ENCODE data around the gene MXD3.
"Not testable (repeated sequence)": the region's sequence is repeated elsewhere in the genome, so short reads cannot be mapped to it uniquely, and the experiment has no call there.

Gene MXD3, protein sequence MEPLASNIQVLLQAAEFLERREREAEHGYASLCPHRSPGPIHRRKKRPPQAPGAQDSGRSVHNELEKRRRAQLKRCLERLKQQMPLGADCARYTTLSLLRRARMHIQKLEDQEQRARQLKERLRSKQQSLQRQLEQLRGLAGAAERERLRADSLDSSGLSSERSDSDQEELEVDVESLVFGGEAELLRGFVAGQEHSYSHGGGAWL

DNA sequence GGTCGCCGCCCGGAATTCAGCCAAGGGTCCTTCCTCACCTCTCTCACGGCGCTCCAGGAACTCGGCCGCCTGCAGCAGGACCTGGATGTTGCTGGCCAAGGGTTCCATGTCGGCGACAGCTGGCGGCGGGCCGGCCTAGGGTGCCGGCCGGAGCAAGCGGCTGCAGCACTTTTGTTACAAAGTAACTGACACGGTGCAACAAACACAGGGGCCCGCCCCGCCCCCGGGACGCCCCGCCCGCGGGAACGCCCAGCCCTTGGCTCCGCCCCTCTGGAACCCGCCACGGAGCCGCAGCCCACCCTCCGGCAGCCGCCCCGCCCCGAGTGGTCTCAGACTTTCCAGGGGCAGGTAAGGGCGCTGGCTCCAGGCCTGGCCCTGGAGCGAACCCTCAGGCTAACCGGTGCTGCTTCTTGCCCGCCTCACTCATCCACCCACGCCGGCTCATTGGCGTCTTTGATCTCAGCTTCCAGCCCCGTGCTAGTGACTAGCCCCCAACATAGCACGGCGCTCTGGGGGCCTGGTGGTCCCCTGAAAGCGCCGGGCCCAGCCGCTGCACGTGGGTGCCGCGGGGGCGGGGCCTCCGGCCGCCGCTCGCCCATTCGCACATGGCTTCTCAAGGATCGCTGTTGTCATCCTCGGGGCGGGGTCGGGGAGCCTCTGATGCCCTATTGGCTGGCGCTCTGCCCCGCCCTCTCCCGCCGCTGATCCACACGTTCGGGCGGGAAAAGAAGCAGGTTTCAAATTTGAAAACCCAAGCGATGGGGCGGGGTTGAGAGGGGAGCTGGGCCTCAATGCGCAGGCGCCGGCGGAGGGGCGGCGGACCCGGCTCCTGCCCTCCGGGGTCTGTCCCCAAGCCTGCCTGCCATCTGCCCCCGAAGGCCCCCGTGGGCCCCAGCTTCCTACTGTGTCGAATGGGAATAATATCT is at the start of gene MXD3:
Gene MXD3 (minus strand): TSS at position 176 of the 926 bp plus-strand sequence. CDS start 68 bp downstream, at position 108.
- peak; percentile 85 to 91 for DNase-seq (ENCODE audit: low read depth in 1 of 2, low spot score in 1 of 2)

DNA sequence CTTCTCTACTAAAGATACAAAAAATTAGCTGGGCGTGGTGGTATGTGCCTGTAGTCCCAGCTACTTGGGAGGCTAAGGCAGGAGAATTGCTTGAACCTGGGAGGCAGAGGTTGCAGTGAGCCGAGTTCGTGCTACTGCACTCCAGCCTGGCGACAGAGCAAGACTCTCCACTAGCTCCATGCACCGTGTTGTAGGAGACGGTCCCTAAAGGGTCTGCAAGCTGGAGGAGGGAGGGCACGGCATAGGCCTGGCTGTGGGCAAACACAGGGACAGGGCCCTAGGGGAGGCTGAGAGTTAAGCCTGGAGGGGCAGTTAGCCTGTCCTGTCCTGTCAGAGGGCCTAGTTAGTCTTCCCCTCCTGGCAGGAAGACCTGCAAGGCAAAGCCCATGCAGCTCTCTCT is 49.0 kb upstream of the MXD3 start:
- not testable (repeated sequence) for DNase-seq (ENCODE audit: low read depth in 1 of 2, low spot score in 1 of 2)

DNA sequence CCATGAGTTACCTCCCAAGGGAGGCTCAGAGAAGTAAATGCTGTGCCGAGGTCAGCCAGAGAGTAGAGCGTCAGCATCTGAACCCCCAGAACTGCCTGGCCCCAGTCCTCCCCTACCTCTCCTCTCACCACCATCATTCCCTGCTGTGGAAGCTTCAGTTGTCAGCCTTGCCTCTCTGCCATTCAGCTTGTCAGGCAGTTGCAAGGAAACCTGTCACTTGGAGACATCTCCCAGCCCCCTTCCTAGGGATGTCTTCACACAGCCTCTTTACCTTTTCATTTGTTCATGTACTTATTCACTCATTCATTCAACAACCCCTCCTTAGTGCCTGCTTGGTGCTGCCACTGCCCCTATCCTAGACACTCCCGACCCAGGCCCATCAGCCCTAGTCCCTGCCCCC is 48.2 kb upstream of the MXD3 start:
- DNase-seq (ENCODE audit: low read depth in 1 of 2, low spot score in 1 of 2), result no peak

DNA sequence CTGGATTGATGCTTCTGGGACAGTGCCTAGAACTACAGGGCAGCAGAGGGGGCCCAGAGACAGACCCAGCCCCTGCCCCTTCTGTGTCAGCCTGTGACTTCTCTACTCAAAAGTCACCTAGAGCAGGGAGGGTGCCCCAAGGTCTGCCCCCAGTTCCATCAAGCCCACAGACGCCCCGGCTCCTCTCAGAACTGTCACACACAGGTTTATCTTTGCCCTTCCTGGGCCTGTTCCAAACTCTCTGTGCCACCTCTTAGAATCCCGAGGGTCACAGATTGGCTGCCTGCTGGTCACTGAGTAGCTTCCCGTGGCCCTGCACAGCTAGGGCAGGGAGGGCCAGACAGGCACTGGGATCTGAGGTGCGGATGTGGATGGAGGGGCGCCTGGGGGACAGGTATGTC is 47.8 kb upstream of the MXD3 start:
- DNase-seq (ENCODE audit: low read depth in 1 of 2, low spot score in 1 of 2), result no peak

DNA sequence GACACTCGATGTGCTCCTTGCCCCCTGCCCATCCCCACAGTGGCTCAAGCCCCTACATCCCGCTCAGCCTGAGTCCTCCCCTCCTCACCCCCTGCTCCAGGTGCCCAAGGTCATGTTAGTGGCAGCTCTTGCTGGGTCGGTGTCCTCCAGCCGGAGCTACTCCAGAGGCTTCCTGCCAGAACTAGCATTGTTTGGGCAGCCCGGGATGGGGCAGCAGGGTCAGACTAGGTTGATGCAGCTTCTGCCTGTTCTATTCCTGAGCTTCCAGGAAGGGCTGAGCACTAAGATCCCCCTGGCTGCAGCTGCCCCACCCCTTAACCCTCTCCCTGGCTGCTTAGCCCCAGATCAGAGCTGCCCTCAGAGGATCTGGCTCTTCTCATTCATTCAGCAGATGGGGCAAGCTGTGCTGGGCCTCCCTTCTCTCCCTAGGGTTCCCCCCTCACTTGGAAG is 46.7 kb upstream of the MXD3 start:
- no peak for DNase-seq (ENCODE audit: low read depth in 1 of 2, low spot score in 1 of 2)

DNA sequence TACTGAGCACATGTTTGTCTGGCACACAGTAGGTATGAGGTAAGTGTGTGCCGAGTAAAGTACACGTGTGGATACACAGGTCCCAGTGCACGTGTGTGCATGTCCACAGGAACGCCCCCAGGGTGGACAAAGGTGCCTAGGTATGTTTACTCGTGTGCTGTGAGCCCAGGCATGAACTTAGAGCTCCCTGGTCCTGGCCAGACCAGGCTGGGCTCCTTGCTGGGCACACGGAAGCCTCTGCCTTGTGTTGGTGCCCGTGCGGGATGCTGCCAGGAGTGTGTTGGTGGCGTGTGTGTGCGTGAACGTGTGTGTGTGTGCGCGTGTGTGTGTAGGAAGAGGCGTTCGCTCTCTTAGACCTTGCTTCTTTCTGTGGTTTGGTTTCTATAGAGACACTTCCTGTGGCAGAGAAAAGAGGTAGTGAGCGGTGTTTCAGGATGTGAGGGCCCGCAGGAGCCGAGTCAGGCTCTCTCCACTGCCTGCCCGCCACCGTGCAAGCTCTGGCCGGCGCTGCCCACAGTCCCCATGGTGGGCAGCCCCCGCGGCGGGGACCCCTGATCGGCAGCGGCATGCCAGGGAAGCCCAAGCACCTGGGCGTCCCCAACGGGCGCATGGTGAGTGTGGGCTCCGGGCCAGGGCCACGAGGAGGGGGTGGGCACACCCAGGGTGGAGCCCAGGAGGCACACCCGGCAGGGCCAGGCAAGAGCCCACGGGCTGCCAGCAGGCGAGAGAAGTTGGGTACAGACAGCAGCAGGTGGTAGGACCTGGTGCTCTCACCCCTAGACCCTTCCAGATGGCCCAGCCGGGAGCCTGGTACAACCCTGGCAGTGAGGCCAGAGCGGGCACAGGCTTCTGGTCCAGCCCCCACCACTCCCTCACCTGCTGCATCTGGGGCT is 46.0 kb upstream of the MXD3 start, which contains the start of gene RGS14:
Gene RGS14 (plus strand): TSS at position 466 of the 893 bp plus-strand sequence. CDS start 101 bp downstream, at position 567.
- DNase-seq (ENCODE audit: low read depth in 1 of 2, low spot score in 1 of 2), result peak; percentile 34 to 40

DNA sequence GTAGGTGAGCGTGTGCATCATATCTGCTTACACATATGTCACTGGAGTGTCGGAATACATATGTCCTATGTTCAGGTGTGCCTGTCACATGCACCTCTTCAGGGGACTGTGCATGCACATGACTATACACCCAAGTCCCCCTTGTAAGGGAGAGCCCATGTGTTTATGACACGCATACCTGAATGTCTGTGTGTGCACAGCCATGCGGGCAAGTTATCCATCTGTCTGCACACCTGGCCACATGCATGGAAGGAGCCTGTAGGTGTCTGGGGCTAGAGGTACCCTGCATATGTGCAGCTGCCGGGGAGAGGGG is 45.4 kb upstream of the MXD3 start:
- no peak for DNase-seq (ENCODE audit: low read depth in 1 of 2, low spot score in 1 of 2)

DNA sequence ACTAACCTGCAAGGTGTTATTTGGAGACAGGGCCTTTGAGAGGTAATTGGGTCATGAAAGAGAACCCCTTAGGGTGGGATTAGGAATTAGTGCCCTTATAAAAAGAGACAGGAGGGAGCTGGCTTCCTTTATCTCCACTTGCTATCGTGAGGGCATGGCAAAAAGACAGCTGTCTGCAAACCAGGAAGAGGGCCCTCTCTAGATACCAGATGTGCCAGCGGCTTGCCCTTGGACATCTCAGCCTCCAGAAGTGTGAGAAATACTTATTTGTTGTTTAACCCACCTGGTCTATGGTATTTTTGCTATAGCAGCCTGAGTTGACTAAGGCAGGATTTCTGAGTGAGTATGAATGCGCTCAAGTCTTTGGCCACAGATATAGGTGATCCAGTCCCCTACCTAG is 45.0 kb upstream of the MXD3 start:
- no peak for DNase-seq (ENCODE audit: low read depth in 1 of 2, low spot score in 1 of 2)

DNA sequence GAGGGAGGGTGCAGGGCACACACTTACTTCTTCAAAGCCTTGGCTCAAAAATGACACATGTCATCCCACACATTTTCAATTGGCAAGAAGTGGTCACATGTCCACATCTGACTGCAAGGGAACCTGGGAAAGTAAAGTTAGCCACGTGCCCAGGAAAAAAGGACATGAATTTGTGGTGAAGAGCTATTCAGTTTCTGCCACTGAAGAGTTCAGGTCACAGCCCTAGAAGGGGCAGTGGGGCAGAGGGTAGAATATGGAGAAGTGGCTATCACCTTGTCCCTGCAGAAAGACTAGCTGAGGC is 44.1 kb upstream of the MXD3 start:
- DNase-seq (ENCODE audit: low read depth in 1 of 2, low spot score in 1 of 2), result no peak

DNA sequence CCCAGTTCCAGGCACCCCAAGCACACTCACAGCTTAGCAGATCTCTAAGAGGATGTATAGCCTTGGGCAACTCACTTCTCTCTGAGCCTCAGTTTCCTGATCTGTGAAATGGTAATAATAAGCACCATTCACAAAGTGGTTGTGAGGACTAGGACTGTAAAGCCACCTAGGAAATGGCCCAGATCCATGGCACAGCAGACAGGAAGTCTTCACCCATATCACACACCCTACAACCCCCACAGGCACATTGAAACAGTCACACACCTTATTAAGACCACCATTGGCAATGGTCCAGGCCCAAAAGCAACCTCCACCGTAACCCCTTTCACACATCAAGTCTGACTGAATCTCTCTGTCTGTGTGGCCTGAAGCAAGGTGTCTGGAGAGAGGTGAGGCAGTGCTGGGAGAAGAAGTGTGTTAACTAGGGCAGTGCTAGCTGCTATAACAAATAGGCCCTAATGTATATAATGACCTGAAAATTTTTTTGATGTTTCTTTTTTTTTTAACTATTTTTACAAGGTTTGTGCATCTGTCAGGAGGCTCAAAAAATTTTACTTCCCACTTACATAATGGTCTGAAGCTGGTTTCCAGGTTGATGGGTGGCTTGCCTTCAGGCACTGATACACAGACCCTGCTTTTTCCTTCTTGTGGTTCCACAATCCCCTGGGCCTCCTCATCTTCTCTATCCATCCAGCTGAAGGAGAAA is 43.6 kb upstream of the MXD3 start:
- no peak for DNase-seq (ENCODE audit: low read depth in 1 of 2, low spot score in 1 of 2)

DNA sequence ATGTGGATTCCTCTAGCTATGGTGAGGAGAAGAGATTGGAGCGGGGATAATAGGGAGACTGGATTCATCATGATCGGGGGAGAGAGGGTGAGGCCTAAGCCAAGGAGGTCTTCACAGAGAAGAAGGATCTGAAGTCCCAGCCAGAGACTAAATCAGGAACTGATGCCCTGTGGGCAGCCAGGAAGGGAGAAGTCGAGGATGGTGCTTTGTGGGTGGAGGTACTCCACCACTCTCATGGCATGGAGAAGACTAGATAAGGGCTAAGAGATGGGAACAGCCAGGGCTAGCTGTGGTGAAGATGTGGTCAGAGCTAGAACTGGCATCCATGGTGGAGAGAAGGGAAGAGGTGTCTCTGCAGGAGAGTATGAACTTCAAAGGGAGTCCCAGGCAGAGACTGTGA is 43.0 kb upstream of the MXD3 start:
- no peak for DNase-seq (ENCODE audit: low read depth in 1 of 2, low spot score in 1 of 2)

DNA sequence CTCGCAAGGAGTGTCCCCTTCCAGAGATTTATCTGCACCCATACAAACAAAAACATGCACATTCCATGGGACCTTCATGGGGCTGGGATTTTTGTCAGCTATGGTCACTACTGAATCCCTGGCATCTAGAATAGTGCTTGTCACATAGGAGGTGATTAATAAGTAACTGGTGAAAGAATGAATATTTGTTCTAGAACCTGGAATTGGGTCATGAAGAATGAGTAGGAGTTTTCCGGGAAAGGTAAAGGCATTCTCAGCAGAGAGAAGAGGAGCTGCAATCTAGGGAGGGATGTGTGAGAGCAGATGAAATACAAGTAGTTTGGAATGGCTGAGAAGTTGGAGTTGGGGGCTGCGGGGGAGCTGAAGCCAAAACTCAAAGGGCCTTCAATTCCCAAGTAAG is 42.6 kb upstream of the MXD3 start:
- DNase-seq (ENCODE audit: low read depth in 1 of 2, low spot score in 1 of 2), result no peak

DNA sequence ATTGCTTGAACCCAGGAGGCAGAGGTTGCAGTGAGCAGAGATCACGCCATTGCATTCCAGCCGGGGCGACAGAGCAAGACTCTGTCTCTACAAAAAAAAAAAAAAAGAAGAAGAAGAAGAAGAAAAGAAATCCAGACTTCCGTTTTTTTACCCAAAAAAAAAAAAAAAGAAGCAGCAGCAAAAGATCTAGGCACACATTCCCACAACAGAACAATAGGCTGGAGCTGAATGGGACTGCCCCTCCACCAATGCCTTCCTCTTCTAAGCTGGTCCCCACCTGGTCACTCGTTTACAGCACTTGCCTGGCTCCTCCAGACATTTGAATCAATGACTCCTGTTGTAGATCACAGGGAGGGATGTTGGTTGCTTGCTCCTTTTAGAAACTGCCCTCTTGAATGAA is 41.4 kb upstream of the MXD3 start:
- no peak for DNase-seq (ENCODE audit: low read depth in 1 of 2, low spot score in 1 of 2)

DNA sequence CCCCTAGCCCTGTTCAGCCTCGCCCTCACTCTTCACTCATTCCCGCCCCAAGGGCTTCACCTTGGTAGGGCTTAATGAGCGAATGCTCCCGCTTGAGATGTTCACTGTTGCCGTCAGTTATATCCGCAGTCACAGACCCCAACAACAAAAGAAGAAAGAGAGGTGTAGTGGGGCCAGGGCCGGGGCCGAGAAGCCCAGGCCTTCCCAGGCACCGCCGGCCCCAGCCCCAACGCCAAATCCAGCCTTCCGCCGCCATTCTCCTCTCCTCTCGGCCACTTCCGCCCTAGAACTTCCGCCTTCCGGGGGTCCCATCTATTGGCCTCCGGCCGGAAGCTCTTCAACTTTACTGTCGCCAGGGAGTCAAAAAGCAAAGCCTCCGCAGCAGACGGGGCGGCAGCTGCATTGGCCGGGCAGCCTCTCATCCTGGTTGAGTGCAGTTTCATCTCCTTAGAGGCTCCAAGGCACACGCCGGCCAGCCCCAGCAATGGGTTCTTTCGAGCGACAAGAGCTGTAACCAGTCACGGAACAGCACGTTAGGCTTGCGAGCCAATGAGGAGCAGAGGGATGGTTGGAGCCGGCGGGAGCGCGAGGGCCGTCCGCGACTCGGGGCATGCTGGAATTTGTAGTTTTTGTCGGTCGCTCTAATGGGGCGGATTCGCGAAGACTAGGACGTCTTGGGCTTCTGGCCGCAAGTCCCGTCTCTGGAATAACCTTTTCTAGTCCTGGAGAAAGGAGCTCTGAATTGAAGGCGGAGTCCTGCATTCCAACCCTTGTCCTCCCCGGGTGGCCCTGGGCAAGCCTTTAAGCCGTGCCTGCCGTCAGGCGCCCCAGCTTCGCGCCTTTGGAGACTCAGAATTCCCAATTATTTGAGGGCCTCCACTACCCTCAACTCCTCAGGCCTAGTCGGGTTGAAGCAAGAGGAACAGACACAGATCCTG is 40.0 kb upstream of the MXD3 start, which contains the start of gene LMAN2:
Gene LMAN2 (minus strand): TSS at position 277 of the 938 bp plus-strand sequence. CDS start 21 bp downstream, at position 256.
- peak; percentile 72 to 73 for DNase-seq (ENCODE audit: low read depth in 1 of 2, low spot score in 1 of 2)

DNA sequence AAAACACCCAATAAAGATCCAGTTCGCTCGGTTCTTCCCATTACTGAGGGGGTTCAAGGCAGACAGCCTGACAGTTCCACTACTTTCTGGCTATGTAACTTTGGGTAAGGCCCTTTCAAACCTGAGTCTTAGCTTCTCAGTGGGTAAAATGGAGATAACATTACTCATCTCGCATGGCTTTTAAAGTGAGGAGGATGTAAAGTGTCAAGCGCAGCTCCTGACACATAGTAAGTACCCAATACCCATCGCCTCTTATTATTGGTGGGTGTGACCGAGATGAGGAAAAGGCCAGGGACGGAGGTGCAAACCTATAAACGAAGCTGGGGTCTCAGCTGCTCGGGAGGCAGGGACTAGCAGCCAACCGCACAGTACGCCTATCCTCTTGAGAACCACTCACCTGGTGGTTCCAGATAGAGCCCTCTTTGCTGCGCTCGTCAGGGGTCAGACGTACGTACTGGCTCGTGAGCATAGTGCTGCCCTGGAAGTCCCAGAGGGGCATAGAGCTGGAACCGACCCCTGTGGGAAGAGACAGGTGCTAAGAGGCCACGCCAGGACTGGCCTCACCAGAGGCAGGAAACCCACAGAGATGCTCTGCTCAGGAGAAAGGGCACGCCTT is 39.2 kb upstream of the MXD3 start:
- DNase-seq (ENCODE audit: low read depth in 1 of 2, low spot score in 1 of 2), result no peak

DNA sequence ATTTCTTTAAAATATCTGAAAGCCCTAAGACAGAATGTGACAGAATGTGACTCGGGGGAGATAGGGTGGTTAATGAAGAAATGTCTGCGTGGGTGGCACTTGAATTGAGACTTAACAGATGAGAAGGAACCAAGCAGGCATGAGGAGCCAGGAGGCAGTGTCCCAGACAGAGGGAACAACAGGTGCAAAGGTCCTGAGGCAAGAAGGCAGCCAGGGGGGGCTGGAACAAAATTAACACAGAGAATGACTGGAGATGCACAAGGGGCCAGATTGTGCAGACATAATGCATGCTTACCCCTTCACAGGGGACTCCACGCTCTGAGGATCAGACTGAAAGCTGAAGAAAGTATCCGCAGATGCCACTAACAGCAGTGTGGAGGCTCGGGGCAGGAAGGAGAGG is 38.1 kb upstream of the MXD3 start:
- DNase-seq (ENCODE audit: low read depth in 1 of 2, low spot score in 1 of 2), result no peak

DNA sequence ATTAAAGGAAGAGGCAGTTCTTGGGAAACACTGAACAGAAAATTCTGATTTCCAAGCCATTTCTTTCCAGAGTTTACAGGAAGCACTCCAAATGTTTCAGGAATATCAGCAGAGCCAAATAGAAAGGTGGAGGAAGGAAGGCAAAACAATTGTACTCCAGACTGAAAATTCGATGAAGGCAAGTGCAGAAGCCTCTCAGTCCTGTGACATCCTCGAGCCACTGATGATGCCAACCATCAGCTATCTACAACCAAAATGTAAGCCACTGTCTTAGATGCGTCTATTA is 37.6 kb upstream of the MXD3 start:
- no peak for DNase-seq (ENCODE audit: low read depth in 1 of 2, low spot score in 1 of 2)

DNA sequence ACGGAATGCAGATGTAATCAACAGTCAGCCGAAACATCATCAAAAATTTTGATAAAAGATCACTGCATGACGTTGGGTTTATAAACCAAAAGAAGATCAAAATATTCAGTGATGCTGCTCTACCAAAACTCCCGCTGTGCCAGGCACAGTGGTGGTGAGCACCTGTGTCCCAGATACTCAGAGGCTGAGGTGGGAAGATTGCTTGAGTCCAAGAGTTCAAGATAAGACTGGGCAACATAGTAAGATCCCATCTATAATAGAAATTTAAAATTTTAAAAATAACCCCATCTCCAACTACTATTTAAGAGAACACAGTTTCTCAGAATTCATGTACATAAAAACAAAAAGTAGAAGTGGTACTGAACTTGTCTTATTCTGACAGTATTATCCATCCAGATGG is 36.0 kb upstream of the MXD3 start:
- DNase-seq (ENCODE audit: low read depth in 1 of 2, low spot score in 1 of 2), result no peak

DNA sequence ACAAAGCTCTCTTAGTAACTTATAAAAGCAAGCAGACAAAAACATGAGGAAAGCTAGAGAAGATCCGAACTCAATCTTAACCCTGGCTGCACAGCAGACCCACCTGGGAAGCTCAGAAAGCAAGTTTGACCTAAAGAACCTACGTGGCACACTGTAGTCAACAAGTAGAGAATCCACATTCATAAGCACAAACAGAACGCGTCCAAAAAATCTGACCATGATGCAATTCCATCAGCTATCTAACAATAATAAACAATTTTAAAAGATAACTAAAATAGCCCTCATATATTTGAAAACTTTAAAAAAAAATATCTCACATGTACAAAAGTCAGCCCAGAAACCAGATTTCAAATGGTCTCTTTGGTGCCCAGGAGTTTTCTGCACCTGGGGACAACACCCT is 35.1 kb upstream of the MXD3 start:
- no peak for DNase-seq (ENCODE audit: low read depth in 1 of 2, low spot score in 1 of 2)

DNA sequence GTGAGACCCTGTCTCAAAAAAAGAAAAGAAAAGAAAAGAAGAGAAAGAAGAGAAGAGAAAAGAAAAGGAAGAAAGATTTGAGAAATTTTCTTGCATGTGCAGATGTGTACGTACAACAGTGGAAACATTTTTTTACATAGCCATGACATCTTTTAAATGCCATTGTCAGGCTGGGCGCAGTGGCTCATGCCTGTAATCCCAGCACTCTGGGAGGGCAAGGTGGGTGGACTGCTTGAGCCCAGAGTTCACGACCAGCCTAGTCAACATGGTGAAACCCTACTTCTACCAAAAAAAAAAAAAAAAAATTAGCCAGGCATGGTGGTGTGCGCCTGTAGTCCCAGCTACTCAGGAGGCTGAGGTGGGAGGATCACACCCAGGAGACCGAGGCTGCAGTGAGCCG is 33.2 kb upstream of the MXD3 start:
- no peak for DNase-seq (ENCODE audit: low read depth in 1 of 2, low spot score in 1 of 2)

All from stimulated activated CD4-positive, alpha-beta T cell treated with anti-CD3 and anti-CD28 coated beads, Interleukin-15, amount 100 ng/mL, for 1 hour (primary cell).